Measurements from ENCODE around the gene ZBTB44.

GRCh38 chr11:130189492-130190210 lies 125.1 kb downstream of the ZBTB44 start:
- TF ChIP-seq CTCF (IDR thresholded peaks at IDR 0.05) (no peak), EZH2phosphoT487 (IDR thresholded peaks at IDR 0.05) (no peak), EZH2 (IDR thresholded peaks at IDR 0.05) (no peak)

All from neural progenitor cell (in vitro differentiated cells).